Neuronal stem cell (in vitro differentiated cells): ENCODE results near the gene TAS2R9.

ENCODE experiments used
- DNase-seq: peaks from one replicate; pipeline ENCODE4 v3.0.0-alpha.2; 2013; ENCODE audit warnings: low spot score
- H2AFZ ChIP-seq: one replicate; pipeline ENCODE4 v1.6.1; 2013; ENCODE audit warnings: mild to moderate bottlenecking, low read length, inconsistent platforms
- H2AK5ac ChIP-seq: 2 replicates; pipeline ENCODE4 v1.6.1; 2013; ENCODE audit warnings: low read depth, mild to moderate bottlenecking, inconsistent platforms, low read length, moderate library complexity, mixed read lengths
- H2BK120ac ChIP-seq: 2 replicates; pipeline ENCODE4 v1.6.1; 2013; ENCODE audit warnings: low read depth, mild to moderate bottlenecking, inconsistent platforms, low read length, moderate library complexity, mixed read lengths
- H2BK12ac ChIP-seq: one replicate; pipeline ENCODE4 v1.6.1; 2013; ENCODE audit warnings: low read length, inconsistent platforms
- H2BK15ac ChIP-seq: 2 replicates; pipeline ENCODE4 v1.6.1; 2013; ENCODE audit warnings: mild to moderate bottlenecking, low read length, inconsistent platforms, mixed read lengths
- H2BK5ac ChIP-seq: one replicate; pipeline ENCODE4 v1.6.1; 2013; ENCODE audit warnings: inconsistent platforms, mild to moderate bottlenecking, low read length, moderate library complexity
- H3K14ac ChIP-seq: one replicate; pipeline ENCODE4 v1.6.1; 2013; ENCODE audit warnings: low read length, inconsistent platforms
- H3K18ac ChIP-seq: 2 replicates; pipeline ENCODE4 v1.6.1; 2013; ENCODE audit warnings: low read length, inconsistent platforms
- H3K23ac ChIP-seq: 2 replicates; pipeline ENCODE4 v1.6.1; 2013; ENCODE audit warnings: low read depth, mild to moderate bottlenecking, mixed read lengths, low read length, inconsistent platforms; ENCODE audit not compliant: poor library complexity
- H3K27ac ChIP-seq: replicated peaks from 3 replicates; pipeline ENCODE4 v1.5.1; 2013; ENCODE audit warnings: low read length, inconsistent platforms
- H3K27me3 ChIP-seq, 3 experiments: 2 replicates each; pipeline ENCODE4 v1.6.1; 2013; ENCODE audit warnings: low read length in 3 of 3, mild to moderate bottlenecking in 2 of 3, inconsistent platforms in 1 of 3, low read depth in 1 of 3, mixed read lengths in 1 of 3, moderate library complexity in 1 of 3; ENCODE audit not compliant: control insufficient read depth in 3 of 3, insufficient read depth in 3 of 3
- H3K36me3 ChIP-seq, 2 donors: replicated peaks in 1 of 2; 2 replicates each; pipeline ENCODE4 v1.6.1; 2013; ENCODE audit warnings: low read length in 2 of 2; ENCODE audit not compliant: control insufficient read depth in 2 of 2, insufficient read depth in 2 of 2
- H3K4ac ChIP-seq: 2 replicates; pipeline ENCODE4 v1.6.1; 2013; ENCODE audit warnings: inconsistent platforms, mild to moderate bottlenecking, low read length, moderate library complexity
- H3K4me1 ChIP-seq, 2 donors: 1 replicate in 1 of 2; 2 replicates in 1 of 2; pipeline ENCODE4 v1.6.1; 2013; ENCODE audit warnings: low read length in 2 of 2, low read depth in 1 of 2; ENCODE audit not compliant: control insufficient read depth in 2 of 2, insufficient read depth in 1 of 2
- H3K4me2 ChIP-seq: one replicate; pipeline ENCODE4 v1.6.1; 2013; ENCODE audit warnings: mild to moderate bottlenecking, low read length, inconsistent platforms; ENCODE audit not compliant: insufficient read depth, poor library complexity, severe bottlenecking
- H3K4me3 ChIP-seq, 2 donors: 2 replicates each; pipeline ENCODE4 v1.5.1; 2013; ENCODE audit warnings: low read length in 2 of 2, mild to moderate bottlenecking in 2 of 2, inconsistent platforms in 1 of 2, moderate library complexity in 1 of 2
- H3K79me1 ChIP-seq: one replicate; pipeline ENCODE4 v1.6.1; 2013; ENCODE audit warnings: low read depth, mild to moderate bottlenecking, inconsistent platforms, low read length, moderate library complexity
- H3K9ac ChIP-seq: one replicate; pipeline ENCODE4 v1.6.1; 2013; ENCODE audit warnings: mild to moderate bottlenecking, low read depth, low read length, inconsistent platforms; ENCODE audit not compliant: poor library complexity
- H3K9me3 ChIP-seq, 2 donors: replicated peaks in 1 of 2; 2 replicates each; pipeline versions ENCODE3 to v1.6.1; 2013; ENCODE audit warnings: low read length in 2 of 2, mild to moderate bottlenecking in 2 of 2, inconsistent platforms in 1 of 2, low read depth in 1 of 2, mixed read lengths in 1 of 2, moderate library complexity in 1 of 2; ENCODE audit not compliant: control insufficient read depth in 2 of 2, insufficient read depth in 1 of 2
- H4K8ac ChIP-seq: one replicate; pipeline ENCODE4 v1.6.1; 2013; ENCODE audit warnings: low read depth, mild to moderate bottlenecking, inconsistent platforms, low read length, moderate library complexity
- H4K91ac ChIP-seq: one replicate; pipeline ENCODE4 v1.6.1; 2013; ENCODE audit warnings: low read length, low read depth, mild to moderate bottlenecking, inconsistent platforms; ENCODE audit not compliant: poor library complexity
- WGBS, 2 donors: extraction: QIAGEN DNeasy Blood & Tissue Kit; methylation state at CpG; one replicate each; pipeline ENCODE4 v1.1.7; 2013; ENCODE audit warnings: missing lambda C conversion rate in 2 of 2, mixed read lengths in 1 of 2; ENCODE audit not compliant: insufficient read length in 2 of 2, insufficient replicate concordance in 1 of 2; ENCODE audit errors: extremely low coverage in 2 of 2; 5-methylcytosine and 5-hydroxymethylcytosine counted together

TAS2R9 gene

DNA sequence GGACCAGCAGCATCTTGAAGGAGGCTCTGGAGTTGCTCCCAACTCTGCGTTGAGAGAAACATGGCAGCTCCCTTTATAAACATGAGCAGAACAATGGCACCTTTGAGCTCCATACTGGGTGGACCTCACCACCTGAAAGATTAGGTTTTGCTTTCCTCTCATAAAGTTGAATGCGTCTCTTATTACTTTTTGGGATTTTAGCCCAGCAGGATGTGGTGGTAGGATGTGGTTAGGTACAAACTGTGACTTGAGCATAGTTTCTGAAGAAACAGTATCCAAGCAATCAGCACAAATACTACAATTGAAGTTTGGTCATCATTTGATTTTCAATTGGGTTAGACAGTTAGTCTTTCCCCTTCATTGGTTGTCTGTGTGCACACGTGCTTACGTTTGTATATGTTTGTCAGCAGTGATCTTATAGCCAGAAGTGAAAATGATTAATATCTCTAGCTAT is 39.5 kb upstream of the TAS2R9 start, which contains the start of gene PRR4:
Gene PRR4 (minus strand): TSS at position 51 of the 454 bp plus-strand sequence. CDS start 38 bp downstream, at position 13.
- Histone ChIP-seq H3K4me3 (no peak within 1 kb of the TSS), H3K36me3 (peaks cover 0 to 21% of the 10 kb centered on the region in 2 donors)
- WGBS, 2 donors: no CpG with 5 or more reads among the region's 4 CpGs

GRCh38 chr12:10847744-10848143 is 37.8 kb upstream of the TAS2R9 start:
- Histone ChIP-seq H4K91ac (no peak overlapping the region), H3K9ac (no peak overlapping the region), H3K14ac (no peak overlapping the region), H2BK120ac (no peak overlapping the region), H3K4me2 (no peak overlapping the region), H3K4me1 (peaks cover 0 to 1% of the 10 kb centered on the region in 2 donors), H2BK5ac (no peak overlapping the region), H3K4ac (no peak overlapping the region), H3K9me3 (no peaks in the 10 kb centered on the region), H3K36me3 (peaks cover 0 to 30% of the 10 kb centered on the region in 2 donors), H3K79me1 (no peaks in the 10 kb centered on the region), H3K23ac (no peak overlapping the region), H3K27me3 (no peaks in the 10 kb centered on the region), H2AFZ (no peak overlapping the region), H4K8ac (no peak overlapping the region), H2BK12ac (no peak overlapping the region), H2BK15ac (no peak overlapping the region), H3K18ac (no peak overlapping the region), H3K4me3 (no peak overlapping the region), H2AK5ac (no peak overlapping the region), H3K27ac (no peak overlapping the region)
- whole genome bisulfite sequencing, 2 donors: no CpG with 5 or more reads among the region's 2 CpGs
- DNase-seq: no peak

More for the DNA sequence above, 39.5 kb upstream of the TAS2R9 start, which contains the start of gene PRR4:
- Histone ChIP-seq H3K27me3 (no peaks in the 10 kb centered on the region), H3K18ac (no peak within 1 kb of the TSS), H4K91ac (no peak within 1 kb of the TSS), H3K9ac (no peak within 1 kb of the TSS), H3K4me2 (no peak within 1 kb of the TSS), H2BK12ac (no peak within 1 kb of the TSS), H2BK120ac (no peak within 1 kb of the TSS), H3K79me1 (no peaks in the 10 kb centered on the region), H3K27ac (no peak within 1 kb of the TSS), H2BK15ac (no peak within 1 kb of the TSS), H3K23ac (no peak within 1 kb of the TSS), H3K4me1 (peaks cover 0 to 1% of the 10 kb centered on the region in 2 donors), H3K14ac (no peak within 1 kb of the TSS), H2AK5ac (no peak within 1 kb of the TSS), H2AFZ (no peak within 1 kb of the TSS), H2BK5ac (no peak within 1 kb of the TSS), H3K9me3 (no peaks in the 10 kb centered on the region), H4K8ac (no peak within 1 kb of the TSS), H3K4ac (no peak within 1 kb of the TSS)
- DNase-seq: no peak

DNA sequence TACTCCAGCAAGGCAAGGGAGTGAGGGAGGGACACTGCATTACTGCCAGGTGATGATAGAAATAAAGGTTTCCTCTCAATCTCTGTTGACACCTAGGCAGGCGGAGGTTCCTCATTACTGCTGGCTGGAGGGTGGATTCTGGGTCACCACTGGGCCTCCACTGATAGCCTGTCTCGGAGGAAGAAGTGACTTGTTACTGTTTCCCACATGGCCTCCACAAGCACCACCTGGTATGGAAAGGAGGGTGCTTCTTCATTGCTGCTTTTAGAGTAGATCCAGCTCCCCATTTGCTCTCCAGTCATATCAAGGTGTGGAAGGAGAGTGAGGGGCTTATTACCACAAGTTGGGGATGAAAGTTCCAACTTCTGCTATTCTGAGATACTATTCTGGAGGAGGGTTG is 32.9 kb upstream of the TAS2R9 start:
- Histone ChIP-seq H3K4me1 (no peaks in the 10 kb centered on the region), H2AFZ (no peak overlapping the region), H2BK12ac (no peak overlapping the region), H2BK5ac (no peak overlapping the region), H3K23ac (no peak overlapping the region), H3K79me1 (no peaks in the 10 kb centered on the region), H3K14ac (no peak overlapping the region), H3K9me3 (peaks cover 0 to 2% of the 10 kb centered on the region in 2 donors), H2AK5ac (no peak overlapping the region), H3K18ac (no peak overlapping the region), H3K4ac (no peak overlapping the region), H3K9ac (no peak overlapping the region), H3K27me3 (no peaks in the 10 kb centered on the region), H4K8ac (no peak overlapping the region), H3K4me2 (no peak overlapping the region), H3K27ac (no peak overlapping the region), H2BK15ac (no peak overlapping the region), H3K36me3 (peaks cover 0 to 22% of the 10 kb centered on the region in 2 donors), H2BK120ac (no peak overlapping the region), H4K91ac (no peak overlapping the region), H3K4me3 (no peak overlapping the region)
- no peak for DNase-seq
- whole genome bisulfite sequencing, 2 donors: no CpG with 5 or more reads among the region's 2 CpGs

DNA sequence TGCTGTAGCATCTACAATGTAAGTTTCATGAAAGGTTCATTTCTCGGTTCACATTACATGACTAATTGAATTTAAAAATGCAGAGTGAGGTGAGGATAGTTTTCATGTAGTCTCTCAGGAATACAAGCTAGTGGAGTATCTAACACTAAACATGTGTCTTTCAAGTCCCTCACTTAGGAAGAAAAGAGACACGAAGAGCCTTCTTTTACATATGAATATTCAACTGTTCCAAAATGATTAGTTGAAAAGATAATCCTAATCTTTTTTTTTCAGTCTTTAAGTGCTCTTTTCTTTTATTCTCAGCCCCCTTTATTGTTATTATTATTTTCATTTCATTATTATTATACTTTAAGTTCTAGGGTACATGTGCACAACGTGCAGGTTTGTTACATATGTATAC is 28.5 kb upstream of the TAS2R9 start:
- Histone ChIP-seq H2BK12ac (no peak overlapping the region), H3K79me1 (no peaks in the 10 kb centered on the region), H2BK15ac (no peak overlapping the region), H2BK5ac (no peak overlapping the region), H3K23ac (no peak overlapping the region), H2AFZ (no peak overlapping the region), H3K9ac (no peak overlapping the region), H3K4ac (no peak overlapping the region), H3K9me3 (peaks cover 0 to 2% of the 10 kb centered on the region in 2 donors), H4K8ac (no peak overlapping the region), H2AK5ac (no peak overlapping the region), H2BK120ac (no peak overlapping the region), H3K27me3 (no peaks in the 10 kb centered on the region), H3K14ac (no peak overlapping the region), H3K4me2 (no peak overlapping the region), H3K27ac (no peak overlapping the region), H3K4me1 (no peaks in the 10 kb centered on the region), H3K4me3 (no peak overlapping the region), H4K91ac (no peak overlapping the region), H3K36me3 (peaks cover 0 to 7% of the 10 kb centered on the region in 2 donors), H3K18ac (no peak overlapping the region)
- no peak for DNase-seq
- no CpG with 5 or more reads among the region's 3 CpGs for WGBS, 2 donors
